ENCODE results near the gene SLC38A3. TPM values are rescaled to one million over a fixed set of nuclear protein-coding genes. Genes with fewer than 3 reads are reported as not detected.
"Not testable (repeated sequence)": the region's sequence is repeated elsewhere in the genome, so short reads cannot be mapped to it uniquely, and the experiment has no call there.

Gene SLC38A3
- total RNA-seq, 1 donor, result 0.27 TPM

DNA sequence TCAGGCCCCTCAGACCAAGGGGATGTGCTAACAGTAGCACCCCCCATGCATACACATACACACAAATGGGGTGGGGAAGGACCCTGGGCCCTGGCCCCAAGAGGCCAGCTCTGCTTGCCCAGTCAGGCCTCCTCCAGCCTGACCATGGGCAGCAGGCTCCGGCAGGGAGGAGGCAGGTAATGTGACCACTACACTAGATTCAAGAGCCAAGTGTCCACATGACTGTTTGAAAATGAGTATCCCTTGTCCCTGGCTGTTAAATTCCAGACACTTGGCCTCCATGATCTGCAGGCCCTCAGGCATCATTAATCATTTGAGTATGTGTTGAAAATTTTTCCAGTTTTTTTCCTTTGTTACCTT lies 17.1 kb downstream of the SLC38A3 start:
- no peak overlapping the region for H3K4me3 ChIP-seq (ENCODE audit: low read depth, low read length)
- DNase-seq (ENCODE audit: low read depth), result no peak
- TF ChIP-seq, protein P1, sequence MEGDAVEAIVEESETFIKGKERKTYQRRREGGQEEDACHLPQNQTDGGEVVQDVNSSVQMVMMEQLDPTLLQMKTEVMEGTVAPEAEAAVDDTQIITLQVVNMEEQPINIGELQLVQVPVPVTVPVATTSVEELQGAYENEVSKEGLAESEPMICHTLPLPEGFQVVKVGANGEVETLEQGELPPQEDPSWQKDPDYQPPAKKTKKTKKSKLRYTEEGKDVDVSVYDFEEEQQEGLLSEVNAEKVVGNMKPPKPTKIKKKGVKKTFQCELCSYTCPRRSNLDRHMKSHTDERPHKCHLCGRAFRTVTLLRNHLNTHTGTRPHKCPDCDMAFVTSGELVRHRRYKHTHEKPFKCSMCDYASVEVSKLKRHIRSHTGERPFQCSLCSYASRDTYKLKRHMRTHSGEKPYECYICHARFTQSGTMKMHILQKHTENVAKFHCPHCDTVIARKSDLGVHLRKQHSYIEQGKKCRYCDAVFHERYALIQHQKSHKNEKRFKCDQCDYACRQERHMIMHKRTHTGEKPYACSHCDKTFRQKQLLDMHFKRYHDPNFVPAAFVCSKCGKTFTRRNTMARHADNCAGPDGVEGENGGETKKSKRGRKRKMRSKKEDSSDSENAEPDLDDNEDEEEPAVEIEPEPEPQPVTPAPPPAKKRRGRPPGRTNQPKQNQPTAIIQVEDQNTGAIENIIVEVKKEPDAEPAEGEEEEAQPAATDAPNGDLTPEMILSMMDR (IDR thresholded peaks at IDR 0.05; ENCODE audit: insufficient read depth, low read length), result no peak

DNA sequence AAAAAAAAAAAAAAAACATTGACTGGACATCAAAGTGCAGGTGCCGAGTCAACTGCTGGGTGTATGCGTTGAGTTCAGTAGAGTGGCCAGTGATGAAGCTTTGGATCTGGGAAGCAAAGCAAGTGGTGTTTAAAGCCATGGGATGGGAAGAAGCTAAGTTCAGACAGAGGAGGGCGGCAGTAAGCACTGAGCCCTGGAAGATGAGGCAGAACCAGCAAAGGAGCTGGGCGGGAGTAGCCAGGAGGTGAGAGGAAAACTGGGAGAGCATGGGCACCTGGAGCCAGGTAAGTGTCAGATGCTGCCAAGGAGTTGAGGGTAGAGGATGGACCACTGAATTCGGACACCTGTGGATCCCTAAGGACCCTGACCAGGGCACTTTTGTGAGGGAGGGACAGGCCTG lies 19.6 kb downstream of the SLC38A3 start:
- no peak for DNase-seq (ENCODE audit: low read depth)
- TF ChIP-seq, protein P1 (IDR thresholded peaks at IDR 0.05; ENCODE audit: insufficient read depth, low read length), result no peak
- H3K4me3 ChIP-seq (ENCODE audit: low read depth, low read length), result no peak overlapping the region

DNA sequence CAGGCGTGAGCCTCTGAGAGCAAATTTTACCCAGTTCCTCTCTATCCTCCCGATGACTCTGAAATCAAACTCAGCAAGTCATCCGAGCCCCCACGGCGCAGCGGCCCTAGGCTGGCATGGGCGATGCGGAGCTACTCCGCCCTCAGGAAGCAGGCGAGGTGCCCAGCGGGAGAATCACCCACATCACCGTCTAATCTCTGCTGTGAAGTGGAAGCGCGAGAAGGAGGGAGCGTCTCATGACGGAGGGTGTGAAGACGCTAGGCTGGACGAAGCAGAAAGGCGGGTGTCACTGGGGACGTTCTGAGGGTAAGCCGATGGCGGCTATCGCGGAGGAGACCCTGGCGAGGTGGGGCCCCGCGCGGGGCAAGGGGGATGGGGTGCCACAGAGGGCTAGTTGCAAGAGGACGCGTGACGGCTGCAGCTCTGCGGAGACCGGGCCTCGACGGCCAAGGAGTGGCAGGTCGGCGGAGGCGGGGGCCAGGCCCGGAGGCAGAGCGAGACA lies 21.9 kb downstream of the SLC38A3 start:
- TF ChIP-seq, protein P1 (IDR thresholded peaks at IDR 0.05; ENCODE audit: insufficient read depth, low read length), result no peak
- H3K4me3 ChIP-seq (ENCODE audit: low read depth, low read length), result peak overlapping the region; percentile 65
- DNase-seq (ENCODE audit: low read depth), result peak; percentile 43

DNA sequence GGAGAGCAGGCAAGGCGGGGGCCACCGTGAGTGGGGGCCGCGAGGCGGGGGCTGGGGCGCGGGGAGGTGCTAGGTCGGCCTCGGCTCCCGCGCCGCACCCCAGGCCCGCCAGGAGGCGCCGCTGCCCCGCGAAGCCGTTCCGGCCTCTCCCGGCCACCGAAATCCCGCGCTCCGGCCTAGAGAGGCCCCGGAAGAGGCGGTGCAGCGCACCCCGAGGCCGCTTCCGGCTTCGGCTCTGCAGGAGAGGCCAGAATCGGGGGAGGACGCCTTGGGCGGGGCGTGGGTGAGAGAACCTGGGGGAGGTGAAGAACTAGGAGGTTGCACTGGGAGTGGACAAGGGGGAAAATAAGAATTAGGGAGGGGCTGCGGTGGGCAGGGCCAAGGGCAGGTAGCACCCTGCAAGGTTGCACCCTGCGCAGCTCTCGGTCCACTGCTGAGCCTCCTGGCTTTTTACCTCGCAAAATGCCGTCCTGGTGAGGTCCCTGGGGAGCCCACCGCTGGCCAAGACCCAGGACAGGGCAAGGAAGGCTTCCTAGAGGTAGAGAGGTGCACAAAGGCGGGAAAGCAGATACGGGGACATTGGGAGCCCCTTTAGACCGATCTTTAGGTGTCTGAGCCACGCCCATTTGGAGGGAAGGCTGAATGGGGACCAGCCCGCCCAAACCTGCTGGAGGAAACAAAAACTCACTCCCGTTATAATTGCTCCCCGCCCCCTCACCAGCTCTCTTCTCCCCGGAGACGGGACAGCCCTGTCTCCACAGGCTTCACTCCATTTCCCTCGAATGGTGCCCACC lies 22.5 kb downstream of the SLC38A3 start:
- peak overlapping the region; percentile 87 for H3K4me3 ChIP-seq (ENCODE audit: low read depth, low read length)
- TF ChIP-seq, protein P1 (IDR thresholded peaks at IDR 0.05; ENCODE audit: insufficient read depth, low read length), result peak; percentile 57
- peak; percentile 83 for DNase-seq (ENCODE audit: low read depth)

DNA sequence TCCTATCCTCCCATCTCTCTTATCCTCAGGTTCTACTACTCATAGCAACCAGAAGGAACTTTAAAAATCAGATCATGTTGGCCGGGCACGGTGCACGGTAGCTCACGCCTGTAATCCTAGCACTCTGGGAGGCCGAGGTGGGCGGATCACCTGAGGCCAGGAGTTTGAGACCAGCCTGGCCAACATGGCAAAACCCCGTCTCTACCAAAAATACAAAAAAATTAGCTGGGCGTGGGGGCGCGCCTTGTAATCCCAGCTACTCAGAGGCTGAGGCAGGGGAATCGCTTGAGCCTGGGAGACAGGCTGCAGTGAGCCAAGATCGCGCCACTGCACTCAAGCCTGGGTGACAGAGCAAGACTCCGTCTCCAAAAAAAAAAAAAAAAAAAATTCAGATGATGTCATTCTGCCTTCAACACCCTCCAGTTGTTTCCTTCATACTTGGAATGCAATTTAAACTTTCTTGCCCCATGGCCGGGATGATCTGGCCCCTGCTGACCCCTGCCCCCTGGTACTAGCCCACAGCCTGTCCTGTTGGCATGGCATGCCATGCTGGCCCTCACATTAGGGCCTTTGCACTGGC lies 23.2 kb downstream of the SLC38A3 start:
- peak overlapping the region; percentile 87 for H3K4me3 ChIP-seq (ENCODE audit: low read depth, low read length)

DNA sequence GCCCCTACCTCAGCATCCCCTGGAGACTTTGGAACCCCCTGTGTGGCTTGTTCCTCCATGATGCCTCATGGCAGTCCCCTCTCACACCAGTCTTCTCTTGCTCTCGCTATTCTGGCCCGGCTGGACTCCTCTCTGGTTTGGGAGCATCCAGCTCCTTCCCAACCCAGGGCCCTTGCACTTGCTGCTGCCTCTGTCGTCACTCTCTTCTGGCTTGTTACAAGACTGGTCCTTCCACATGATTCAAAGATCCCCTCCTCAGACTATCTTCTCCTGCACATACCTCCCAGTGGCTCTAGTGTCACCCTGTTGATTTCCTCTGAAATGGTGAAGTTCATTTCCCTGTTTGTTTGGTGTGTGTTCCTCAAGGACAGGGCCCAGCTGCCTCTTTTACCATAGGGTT lies 24.4 kb downstream of the SLC38A3 start:
- no peak overlapping the region for H3K4me3 ChIP-seq (ENCODE audit: low read depth, low read length)
- no peak for DNase-seq (ENCODE audit: low read depth)
- TF ChIP-seq, protein P1 (IDR thresholded peaks at IDR 0.05; ENCODE audit: insufficient read depth, low read length), result no peak

More for the DNA sequence above, 23.2 kb downstream of the SLC38A3 start:
- DNase-seq (ENCODE audit: low read depth), result not testable (repeated sequence)

DNA sequence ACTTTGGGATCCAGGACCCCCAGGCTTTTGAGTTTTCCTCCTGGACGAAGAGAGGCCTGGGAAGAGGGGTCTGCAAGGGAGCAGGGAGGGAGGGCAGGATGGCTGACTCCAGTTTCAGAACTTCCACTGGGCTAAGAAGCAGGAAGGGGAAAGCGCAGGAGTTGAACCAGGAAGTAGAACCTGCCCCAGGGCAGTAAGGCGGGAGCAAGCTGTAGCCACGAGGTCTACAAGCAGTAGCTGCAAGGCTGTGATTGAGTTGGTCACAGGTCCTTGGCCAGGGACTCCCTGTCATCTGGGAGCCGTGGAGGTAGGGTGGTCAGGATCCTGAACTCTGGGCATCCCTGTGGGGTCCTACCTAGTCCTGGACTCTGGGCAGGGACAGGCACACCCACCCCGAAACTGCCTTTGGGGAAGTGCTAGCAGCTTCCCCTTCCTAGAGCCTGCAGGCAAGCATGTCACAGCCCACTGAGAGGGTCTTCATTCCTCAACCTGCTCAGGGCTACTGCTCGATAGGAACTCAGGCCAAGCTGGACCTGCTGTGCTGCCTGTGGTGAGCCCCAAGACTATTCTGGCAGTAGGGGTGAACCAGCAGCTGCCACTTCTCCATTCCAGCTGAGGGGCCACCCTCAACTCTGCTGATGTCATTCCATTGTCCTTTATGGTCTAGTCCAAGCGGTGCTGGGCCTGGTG lies 25.2 kb downstream of the SLC38A3 start:
- no peak overlapping the region for H3K4me3 ChIP-seq (ENCODE audit: low read depth, low read length)
- TF ChIP-seq, protein P1 (IDR thresholded peaks at IDR 0.05; ENCODE audit: insufficient read depth, low read length), result no peak
- DNase-seq (ENCODE audit: low read depth), result no peak
